Left lung (tissue), 10 donors: ENCODE data around the gene FAM50A. TPM values are rescaled to one million over a fixed set of nuclear protein-coding genes. Genes with fewer than 3 reads are reported as not detected.

Experiments used
- ATAC-seq: fragments of 200-7000 bp; cut with Tn5 transposase; one replicate; pipeline ENCODE4 v1.9.1; 2020; ENCODE audit warnings: moderate library complexity
- DNase-seq, 4 donors: peaks; one replicate each; pipeline ENCODE4 v3.0.0-alpha.2; 2013 to 2020
- H3K27ac ChIP-seq, 2 donors: fragments of 200-600 bp; sonication (generic) in 1 of 2; one replicate each; pipeline versions ENCODE4 v1.5.0 to v1.8.0; 2020 to 2021
- H3K27me3 ChIP-seq, 2 donors: fragments of 200-600 bp; sonication (generic) in 1 of 2; one replicate each; pipeline versions ENCODE4 v1.5.0 to v1.8.0; 2020 to 2021
- H3K36me3 ChIP-seq, 2 donors: fragments of 200-600 bp; sonication (generic) in 1 of 2; one replicate each; pipeline versions ENCODE4 v1.5.0 to v1.8.0; 2020 to 2021
- H3K4me1 ChIP-seq, 2 donors: fragments of 200-600 bp; one replicate each; pipeline ENCODE4 v1.8.0; 2021
- H3K4me3 ChIP-seq, 2 donors: fragments of 200-600 bp; sonication (generic) in 1 of 2; one replicate each; pipeline versions ENCODE4 v1.5.0 to v1.8.0; 2020 to 2021; ENCODE audit warnings: mild to moderate bottlenecking in 1 of 2
- H3K9me3 ChIP-seq, 2 donors: fragments of 200-600 bp; sonication (generic) in 1 of 2; one replicate each; pipeline versions ENCODE4 v1.5.0 to v1.8.0; 2020 to 2021
- intact Hi-C, 2 donors: fragments of 100-400 bp; cut with DNase I; formaldehyde crosslinking; loops; one replicate each; pipeline versions ENCODE4 v1.11.2 to v1.14.2; 2022
- polyA plus RNA-seq, 6 donors: library from polyadenylated mRNA; unstranded; fragments of 120-200 nt; gene quantifications; one replicate each; pipeline ENCODE4 v1.2.1, GENCODE V29; 2013; ENCODE audit not compliant: insufficient read length in 6 of 6
- total RNA-seq, 2 donors: library from RNA; stranded (reverse); fragmentation: NEBNext Ultra II Directional; extraction: Animal tissue kit (Norgen Biotek cat#: 25700); gene quantifications; one replicate each; pipeline ENCODE4 v1.2.1, GENCODE V29; 2021
- TF ChIP-seq, protein P1 (sequence below), 2 donors: fragments of 200-600 bp; sonication (generic) in 1 of 2; IDR thresholded peaks; one replicate each; pipeline versions ENCODE4 v1.5.0 to v1.8.0; 2021; ENCODE audit warnings: antibody characterized with exemption in 2 of 2
- donor health status: DM: no; HTN: yes; CAD: no.
- donor health status: DM: no; HTN: no; CAD: no.

FAM50A gene
- total and polyA plus RNA-seq, 8 donors: 43.1 to 82.1 (median 49.1) TPM

DNA sequence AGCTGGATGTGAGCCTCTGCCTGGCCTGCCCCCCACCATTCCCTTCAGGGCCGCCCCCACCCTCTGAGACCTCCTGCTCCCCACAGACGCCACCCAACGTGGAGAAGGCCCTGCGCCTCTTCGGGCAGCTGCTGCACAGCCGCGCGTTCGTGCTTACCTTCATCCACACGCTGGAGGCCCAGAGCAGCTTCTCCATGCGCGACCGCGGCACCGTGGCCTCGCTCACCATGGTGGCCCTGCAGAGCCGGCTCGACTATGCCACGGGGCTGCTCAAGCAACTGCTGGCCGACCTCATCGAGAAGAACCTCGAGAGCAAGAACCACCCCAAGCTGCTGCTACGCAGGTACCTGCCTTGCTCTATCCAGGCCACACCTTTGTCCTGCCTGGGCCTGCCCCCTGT is 24.3 kb downstream of the FAM50A start:
- Histone ChIP-seq H3K4me1 (no peaks in the 10 kb centered on the region), H3K27ac (no peak overlapping the region), H3K9me3 (no peaks in the 10 kb centered on the region), H3K27me3 (no peaks in the 10 kb centered on the region), H3K36me3 (peaks cover 0 to 80% of the 10 kb centered on the region in 2 donors), H3K4me3 (no peak overlapping the region)
- intact Hi-C loops: no loop called here
- ATAC-seq (no peak), DNase-seq (no peak)
- TF ChIP-seq, protein P1, sequence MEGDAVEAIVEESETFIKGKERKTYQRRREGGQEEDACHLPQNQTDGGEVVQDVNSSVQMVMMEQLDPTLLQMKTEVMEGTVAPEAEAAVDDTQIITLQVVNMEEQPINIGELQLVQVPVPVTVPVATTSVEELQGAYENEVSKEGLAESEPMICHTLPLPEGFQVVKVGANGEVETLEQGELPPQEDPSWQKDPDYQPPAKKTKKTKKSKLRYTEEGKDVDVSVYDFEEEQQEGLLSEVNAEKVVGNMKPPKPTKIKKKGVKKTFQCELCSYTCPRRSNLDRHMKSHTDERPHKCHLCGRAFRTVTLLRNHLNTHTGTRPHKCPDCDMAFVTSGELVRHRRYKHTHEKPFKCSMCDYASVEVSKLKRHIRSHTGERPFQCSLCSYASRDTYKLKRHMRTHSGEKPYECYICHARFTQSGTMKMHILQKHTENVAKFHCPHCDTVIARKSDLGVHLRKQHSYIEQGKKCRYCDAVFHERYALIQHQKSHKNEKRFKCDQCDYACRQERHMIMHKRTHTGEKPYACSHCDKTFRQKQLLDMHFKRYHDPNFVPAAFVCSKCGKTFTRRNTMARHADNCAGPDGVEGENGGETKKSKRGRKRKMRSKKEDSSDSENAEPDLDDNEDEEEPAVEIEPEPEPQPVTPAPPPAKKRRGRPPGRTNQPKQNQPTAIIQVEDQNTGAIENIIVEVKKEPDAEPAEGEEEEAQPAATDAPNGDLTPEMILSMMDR (IDR thresholded peaks at IDR 0.05): no peak

DNA sequence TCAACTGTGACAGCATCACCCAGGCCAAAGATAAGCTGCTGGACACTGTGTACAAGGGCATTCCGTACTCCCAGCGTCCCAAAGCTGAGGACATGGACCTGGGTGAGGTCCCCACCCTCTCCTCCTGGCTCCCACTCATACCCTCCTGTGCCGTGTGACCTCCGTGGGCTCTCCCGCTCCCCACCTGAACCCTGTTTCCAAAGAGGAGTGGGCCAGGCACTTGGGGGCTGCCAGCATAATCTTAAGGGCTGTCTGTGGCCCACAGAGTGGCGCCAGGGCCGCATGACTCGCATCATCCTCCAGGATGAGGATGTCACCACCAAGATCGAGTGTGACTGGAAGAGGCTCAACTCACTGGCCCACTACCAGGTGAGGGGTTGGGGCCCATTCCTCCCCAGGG is 25.2 kb downstream of the FAM50A start:
- Histone ChIP-seq H3K27ac (no peak overlapping the region), H3K27me3 (no peaks in the 10 kb centered on the region), H3K4me3 (no peak overlapping the region), H3K36me3 (peaks cover 0 to 80% of the 10 kb centered on the region in 2 donors), H3K4me1 (no peaks in the 10 kb centered on the region), H3K9me3 (no peaks in the 10 kb centered on the region)
- intact Hi-C loops: no loop called here
- DNase-seq (no peak), ATAC-seq (no peak)
- TF ChIP-seq, protein P1 (IDR thresholded peaks at IDR 0.05): no peak

DNA sequence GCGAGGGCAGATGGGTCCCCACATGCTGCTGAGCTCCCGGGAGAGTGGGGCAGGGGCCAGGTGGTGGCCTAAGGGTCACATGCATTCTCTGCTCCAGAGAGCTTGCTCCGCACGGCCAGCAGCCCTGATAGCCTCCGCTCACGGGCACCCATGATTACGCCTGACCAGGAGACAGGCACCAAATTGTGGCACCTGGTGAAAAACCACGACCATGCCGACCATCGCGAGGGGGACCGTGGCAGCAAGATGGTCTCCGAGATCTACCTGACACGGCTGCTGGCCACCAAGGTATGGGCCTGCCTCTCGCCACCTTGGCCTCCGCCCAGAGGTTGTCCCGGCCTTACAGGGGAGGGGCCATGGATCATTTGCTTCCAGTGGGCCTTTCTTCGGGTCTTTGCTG is 25.9 kb downstream of the FAM50A start:
- Histone ChIP-seq H3K4me3 (no peak overlapping the region), H3K4me1 (no peaks in the 10 kb centered on the region), H3K27me3 (no peaks in the 10 kb centered on the region), H3K27ac (no peak overlapping the region), H3K36me3 (peaks cover 0 to 74% of the 10 kb centered on the region in 2 donors), H3K9me3 (no peaks in the 10 kb centered on the region)
- TF ChIP-seq, protein P1 (IDR thresholded peaks at IDR 0.05): no peak
- intact Hi-C loops: no loop called here
- DNase-seq (no peak), ATAC-seq (no peak)

DNA sequence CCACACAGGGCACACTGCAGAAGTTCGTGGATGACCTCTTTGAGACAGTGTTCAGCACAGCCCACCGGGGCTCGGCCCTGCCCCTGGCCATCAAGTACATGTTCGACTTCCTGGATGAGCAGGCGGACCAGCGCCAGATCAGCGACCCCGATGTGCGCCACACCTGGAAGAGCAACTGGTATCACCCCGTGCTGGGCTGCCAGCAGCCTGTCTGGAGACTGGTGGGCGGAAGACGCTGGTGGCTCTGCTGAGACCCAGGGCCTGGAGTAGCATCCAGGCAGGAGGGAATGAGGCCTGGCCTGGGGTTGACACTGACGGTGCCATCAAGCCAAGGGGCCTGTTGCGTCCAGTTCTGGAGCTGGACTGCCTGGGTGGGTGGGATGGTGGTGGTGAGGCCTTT is 26.5 kb downstream of the FAM50A start:
- intact Hi-C loops: no loop called here
- no peaks in the 10 kb centered on the region for H3K4me1 ChIP-seq
- H3K27ac ChIP-seq: no peak overlapping the region
- H3K4me3 ChIP-seq: no peak overlapping the region
- H3K27me3 ChIP-seq: no peaks in the 10 kb centered on the region
- peak in 1 of 4 donors; percentile 10 for DNase-seq
- no peaks in the 10 kb centered on the region for H3K9me3 ChIP-seq
- TF ChIP-seq, protein P1 (IDR thresholded peaks at IDR 0.05): no peak
- ATAC-seq: no peak
- H3K36me3 ChIP-seq: peaks cover 0 to 69% of the 10 kb centered on the region in 2 donors

DNA sequence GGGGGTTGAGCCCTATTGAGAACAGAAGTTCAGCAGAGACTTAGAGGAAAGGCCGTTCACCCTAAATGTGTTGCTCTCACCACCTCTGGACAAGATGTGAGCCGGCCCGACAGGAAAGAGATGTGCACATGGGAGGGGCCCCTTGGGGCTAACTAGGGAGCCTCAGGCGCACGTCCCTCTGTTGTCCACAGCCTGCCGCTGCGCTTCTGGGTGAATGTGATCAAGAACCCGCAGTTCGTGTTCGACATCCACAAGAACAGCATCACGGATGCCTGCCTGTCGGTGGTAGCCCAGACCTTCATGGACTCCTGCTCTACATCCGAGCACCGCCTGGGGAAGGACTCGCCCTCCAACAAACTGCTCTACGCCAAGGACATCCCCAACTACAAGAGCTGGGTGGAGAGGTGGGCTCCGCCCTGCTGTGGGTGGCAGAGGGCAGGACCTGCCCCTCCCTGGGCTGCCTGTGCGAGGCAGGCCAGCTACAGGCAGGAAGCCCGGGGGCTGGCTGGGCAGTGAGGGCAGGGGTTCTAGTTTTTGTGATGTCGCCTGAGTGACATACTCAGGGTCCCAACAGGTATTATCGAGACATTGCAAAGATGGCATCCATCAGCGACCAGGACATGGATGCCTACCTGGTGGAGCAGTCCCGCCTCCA is 27.1 kb downstream of the FAM50A start:
- ATAC-seq (no peak), DNase-seq (no peak)
- no peaks in the 10 kb centered on the region for H3K4me1 ChIP-seq
- no peak overlapping the region for H3K27ac ChIP-seq
- H3K4me3 ChIP-seq: no peak overlapping the region
- peaks cover 0 to 63% of the 10 kb centered on the region in 2 donors for H3K36me3 ChIP-seq
- TF ChIP-seq, protein P1 (IDR thresholded peaks at IDR 0.05): no peak
- intact Hi-C loops: no loop called here
- H3K9me3 ChIP-seq: no peaks in the 10 kb centered on the region
- no peaks in the 10 kb centered on the region for H3K27me3 ChIP-seq
